ELR (cell line): ENCODE measurements around the gene CLMP.

Experiments
- DNase-seq: peaks from one replicate; pipeline ENCODE4 v3.0.0-alpha.2; 2015; ENCODE audit warnings: low read depth

Gene CLMP

DNA sequence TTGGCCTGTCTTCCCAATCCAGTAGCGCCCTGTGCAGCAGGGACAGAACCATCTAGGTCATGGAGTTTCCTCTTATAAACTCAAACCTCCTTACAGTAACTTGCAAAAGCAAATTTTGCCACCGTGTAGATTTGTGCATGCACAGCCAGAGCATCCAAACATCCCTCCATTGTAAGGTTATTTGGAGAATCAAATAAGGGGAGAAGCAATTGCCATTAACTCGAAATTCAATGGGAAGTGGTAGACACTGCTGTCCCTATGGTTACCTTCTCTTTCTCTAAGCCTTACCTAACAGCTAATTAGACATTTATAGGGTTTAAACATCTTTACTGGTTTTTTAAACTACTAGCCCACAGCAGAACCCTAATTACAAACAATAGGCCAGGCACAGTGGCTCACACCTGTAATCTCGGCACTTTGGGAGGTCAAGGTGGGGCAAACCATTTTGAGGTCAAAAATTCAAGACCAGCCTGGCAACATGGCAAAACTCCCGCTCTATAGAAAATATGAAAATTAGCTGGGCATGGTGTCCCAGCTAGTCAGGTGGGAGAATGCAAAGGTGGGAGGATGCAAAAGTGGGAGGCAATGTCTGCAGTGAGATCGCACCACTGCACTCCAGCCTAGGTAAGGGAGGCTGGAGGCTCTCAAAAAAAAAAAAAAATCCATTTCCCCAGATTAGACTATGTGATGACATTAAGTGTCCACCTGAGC, 139.7 kb downstream of the CLMP start:
- peak; percentile 37 for DNase-seq

DNA sequence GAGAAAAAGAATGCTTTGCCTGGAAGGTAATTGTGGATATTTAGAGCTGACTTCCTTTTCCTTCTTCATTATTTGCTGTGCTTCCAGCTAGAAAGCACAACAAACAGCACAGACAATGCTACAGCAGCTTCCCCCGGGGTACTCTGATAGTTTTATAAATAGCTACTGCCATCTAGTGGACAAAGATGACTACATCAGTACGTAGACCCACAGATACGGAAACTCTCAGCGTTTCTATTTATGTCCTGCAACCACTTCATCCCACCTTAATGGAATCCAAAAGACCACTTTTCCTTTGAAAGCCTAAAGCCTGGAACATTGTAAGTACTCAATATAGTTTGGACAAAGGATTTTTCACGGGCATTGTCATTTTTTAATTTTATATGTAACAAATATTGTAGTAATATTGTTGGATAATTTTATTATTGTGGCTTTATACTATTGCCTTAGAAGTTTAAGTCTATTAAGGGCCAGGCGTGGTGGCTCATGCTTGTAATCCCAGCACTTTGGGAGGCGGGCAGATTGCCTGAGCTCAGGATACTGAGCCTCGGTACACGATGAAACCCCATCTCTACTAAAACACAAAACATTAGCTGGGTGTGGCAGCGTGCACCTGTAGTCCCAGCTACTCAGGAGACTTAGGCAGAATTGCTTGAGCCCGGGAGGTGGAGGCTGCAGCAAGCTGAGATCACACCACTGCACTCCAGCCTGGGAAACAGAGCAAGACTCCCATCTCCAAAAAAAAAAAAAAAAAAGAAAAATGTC, 140.6 kb downstream of the CLMP start:
- DNase-seq = peak; percentile 87

DNA sequence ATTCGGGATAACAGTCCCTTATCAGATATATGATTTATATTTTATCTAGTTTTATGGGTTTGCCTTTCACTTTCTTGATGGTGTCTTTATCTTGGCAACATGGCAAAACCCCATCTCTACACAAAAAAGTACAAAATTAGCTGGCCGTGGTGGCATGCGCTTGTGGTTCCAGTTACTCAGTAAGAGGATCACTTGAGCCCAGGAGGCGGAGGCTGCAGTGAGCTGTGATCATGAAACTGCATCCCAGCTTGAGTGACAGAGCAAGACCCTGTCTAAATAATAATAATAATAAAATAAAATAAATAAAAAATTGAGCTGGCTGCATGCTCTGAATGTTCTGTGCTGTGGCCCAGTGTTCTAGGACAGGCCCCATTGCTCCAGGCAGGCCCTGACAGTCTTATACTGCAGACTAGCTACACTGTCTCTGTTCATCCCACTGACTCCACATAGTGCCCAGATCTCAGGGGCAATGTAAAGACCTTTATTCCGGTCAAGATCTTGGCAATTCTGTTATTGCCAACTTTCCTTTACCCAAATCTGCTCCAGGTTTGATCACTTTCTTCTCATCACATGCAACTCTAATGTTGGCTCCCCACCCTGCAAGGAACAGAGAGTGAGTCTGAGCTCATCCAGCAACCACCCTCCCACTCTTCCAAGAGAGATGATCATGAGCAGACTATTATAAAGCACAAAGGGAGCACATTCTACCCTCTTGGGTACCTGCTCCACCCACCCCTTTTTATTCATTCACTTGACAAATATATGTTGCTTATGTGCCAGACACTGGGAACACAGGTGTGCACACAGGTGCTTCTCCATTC, 141.9 kb downstream of the CLMP start:
- DNase-seq = no peak

DNA sequence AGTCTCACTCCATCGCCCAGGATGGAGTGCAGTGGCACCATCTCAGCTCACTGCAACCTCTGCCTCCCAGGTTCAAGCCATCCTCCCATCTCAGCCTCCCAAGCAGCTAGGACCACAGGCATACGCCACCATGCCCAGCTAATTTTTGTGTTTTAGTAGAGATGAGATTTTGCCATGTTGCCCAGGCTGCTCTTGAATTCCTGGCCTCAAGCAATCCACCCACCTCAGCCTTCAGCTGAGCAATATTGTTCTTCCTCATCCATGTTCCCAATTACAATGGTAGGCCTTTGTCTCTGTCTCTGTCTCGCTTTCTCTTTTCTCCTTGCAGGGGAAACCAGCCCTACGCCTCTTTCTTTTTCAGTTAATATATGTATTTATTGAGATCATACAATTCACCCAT, 143.4 kb downstream of the CLMP start:
- no peak for DNase-seq

DNA sequence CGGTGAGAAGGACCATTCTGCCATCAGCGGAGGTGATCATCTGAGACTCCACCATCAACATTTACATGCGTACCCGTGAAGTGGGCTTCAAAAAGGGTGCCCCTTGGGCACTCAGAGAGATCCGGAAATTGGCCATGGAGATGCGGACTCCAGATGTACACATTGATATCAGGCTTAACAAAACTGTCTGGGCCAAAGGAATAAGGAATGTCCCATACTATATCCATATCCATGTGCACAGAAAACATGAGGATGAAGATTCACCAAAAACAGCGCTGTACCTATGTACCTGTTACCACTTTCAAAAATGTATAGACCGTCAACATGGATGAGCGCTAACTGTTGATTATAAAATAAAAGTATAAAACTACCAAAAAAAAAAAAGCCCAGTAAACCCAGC, 143.9 kb downstream of the CLMP start:
- DNase-seq = no peak

DNA sequence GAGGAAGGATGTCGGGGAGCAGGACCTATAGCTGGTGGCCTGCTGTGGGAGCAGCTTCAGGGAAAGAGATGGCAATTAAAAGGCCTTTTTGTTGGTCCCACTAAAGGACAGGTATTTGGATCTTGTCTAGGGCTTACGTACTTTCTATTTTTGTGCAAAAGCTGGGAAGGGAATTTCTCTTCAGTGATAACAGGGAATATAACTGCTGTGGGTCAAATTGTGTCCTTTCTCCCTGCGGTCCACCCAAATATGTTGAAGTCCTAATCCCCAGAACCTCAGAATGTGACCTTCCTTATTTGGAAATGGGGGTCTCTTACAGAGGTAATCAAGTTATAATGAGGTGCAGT, 147.1 kb downstream of the CLMP start:
- no peak for DNase-seq

DNA sequence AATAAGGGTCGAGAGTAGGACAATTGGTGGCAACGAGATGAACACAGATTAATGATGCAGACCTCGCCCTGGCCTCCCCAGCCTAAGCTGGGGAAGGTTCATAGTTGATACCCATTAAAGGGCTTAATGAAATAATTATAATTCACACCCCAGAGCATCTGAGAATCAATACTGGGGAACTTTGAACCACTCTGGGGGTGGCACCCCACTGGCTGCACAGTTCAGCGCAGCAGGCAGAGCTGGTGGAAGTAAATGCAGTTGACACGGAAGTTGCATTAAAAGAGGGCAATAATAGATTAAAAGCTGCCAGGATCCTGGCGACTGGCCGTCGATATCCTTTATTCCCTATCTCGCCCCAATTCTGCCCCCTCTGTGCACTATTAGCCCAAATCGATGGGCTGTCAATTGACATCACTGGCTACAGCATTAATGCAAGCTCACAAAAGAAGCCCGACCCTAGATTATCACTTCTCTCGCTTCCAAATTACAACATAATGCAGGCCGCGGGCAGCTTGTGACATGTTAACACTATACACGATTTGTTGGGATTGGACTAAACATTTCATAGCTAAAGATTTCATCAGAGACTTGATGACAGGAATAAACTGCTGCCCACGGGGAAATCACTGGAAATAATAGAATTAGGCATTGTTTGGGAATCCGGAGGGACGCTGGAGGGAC, 147.6 kb downstream of the CLMP start:
- DNase-seq = no peak

DNA sequence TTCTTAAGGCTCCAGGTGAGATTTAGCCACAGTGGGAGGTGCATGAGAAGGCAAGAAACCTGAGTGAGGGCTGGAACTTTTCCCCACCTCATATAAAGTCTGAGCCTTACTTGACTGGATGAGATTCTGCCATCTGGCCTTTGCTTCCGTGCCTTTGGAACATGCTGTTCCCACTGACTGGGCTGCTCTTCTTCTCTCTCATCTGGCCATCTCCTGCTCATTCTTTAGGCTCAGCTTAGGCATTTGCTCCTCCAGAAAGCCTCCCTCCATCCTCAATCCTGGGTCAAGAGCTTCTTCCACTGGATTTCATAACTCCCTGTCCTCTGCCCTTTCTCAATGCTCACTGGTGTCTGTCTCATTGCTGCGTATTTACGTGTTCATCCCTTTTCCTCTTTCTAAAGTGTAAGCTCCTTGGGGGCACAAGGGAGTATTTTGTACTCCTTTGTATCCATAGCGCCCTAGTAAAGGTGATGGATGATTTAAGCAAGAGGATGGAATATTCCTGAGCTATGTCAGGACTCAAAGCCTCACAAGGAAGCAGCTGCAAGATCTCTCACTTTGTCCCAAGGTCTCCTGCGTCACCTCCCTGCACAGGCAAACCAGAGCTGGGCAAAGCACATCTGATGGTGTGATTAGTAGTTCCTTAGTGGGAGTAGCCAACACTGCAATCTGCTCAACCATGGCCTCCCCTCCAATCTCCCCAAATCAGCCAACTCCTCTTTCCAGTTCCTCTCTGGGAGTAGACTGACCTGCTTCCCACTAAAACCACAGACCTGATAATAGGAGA, 148.4 kb downstream of the CLMP start:
- DNase-seq = no peak

DNA sequence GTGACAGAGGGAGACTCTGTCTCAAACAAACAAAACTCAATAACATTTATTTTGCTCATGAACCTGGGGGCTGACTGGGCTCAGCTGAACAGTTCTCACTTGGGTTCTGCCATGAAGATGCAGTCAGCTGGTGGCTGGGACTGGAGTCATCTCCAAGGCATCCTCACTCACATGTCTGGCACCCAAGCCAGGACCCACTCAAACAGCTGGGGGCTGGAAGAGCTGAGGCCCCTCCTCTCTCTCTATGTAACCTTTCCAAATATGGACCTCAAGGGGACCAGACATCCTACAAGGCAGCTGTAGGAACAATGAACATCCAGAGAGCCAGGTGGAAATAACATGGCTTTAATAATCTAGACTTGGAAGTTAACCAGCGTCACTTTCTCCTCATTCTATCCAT, 149.9 kb downstream of the CLMP start:
- no peak for DNase-seq

DNA sequence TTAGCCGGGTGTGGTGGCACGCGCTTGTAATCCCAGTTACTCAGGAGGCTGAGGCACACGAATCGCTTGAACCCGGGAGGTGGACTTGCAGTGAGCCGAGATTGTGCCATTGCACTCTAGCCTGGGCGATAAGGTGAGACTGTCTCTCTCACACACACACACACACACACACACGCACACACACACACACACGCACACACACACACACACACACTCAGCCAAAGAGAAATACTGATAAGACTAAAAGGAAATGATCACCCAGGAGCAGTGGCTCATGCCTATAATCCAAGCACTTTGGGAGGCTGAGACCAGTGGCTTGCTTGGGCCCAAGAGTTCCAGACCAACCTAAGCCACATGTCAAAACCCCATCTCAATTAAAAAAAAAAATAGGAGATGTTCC, 153.9 kb downstream of the CLMP start:
- DNase-seq = no peak

DNA sequence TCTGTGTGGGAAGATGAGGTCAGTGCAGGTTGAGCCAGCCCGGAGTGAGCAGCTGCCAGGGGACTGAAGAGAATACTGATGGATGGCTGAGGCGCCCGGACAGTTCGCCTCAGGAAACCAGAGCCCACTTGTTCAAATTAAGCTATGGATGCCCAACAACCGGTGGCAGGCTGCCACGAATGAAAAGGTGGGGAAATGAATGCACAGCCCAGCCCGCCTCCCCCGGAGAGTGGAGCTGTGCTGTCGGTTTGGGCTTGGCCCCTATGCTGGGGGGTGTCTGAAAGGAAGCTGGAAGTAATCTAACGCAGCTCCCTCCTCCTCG, 155.0 kb downstream of the CLMP start:
- no peak for DNase-seq

DNA sequence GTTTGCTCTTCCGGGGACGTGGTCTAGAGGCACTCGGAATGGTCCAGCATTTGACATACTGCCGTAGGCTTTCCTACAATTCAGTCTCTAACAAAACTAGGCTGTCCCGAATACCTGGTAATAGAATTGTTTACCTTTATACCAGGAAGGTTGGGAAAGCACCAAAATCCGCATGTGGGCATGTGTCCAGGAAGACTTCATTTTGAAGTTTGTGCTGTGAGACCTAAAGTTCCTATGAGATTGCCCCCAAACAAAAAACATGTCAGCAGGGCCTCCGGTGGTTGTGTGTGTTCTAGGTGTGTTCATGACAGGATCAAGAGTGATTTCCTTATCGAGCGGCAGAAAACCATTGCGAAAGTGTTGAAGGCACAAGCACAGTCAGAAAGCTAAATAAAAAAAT, 159.2 kb downstream of the CLMP start:
- no peak for DNase-seq

DNA sequence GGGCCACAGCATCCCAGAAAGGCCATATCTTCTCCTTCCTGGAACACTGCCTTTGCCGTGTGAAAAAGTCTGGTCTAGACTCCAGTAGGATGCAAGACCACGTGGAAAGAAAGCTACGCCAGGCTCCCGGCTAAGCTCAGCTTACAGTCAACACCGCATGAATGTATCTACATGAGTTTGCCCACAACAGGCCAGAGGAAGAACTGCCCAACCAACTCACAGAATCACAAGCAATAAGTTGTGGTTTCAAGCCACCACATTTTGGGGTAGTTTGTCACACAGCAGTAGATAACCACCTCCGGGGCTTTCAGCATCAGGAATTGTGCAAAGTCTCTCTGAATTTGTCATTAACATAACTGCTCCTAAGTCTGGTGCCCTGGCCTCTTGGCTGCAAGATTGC, 160.5 kb downstream of the CLMP start:
- no peak for DNase-seq

DNA sequence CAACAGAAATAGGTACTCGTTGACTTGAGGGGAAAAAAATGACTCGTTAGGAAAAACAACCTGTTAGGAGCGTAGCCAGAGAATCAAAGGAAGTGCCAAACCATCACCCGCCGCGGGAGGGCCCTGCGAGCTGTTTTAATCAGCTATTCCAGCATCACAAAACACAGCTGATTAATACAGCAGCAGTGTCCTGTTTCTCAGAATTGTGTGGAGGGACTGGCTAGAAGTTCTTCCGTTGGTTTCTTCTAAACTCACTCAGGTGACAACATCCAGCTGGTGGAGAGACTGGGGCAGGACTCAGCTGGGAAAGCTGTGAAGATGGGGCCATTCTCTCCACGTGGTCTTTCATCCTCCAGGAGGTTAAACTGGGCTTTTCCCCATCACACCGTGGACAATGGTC, 161.2 kb downstream of the CLMP start:
- peak; percentile 57 for DNase-seq

DNA sequence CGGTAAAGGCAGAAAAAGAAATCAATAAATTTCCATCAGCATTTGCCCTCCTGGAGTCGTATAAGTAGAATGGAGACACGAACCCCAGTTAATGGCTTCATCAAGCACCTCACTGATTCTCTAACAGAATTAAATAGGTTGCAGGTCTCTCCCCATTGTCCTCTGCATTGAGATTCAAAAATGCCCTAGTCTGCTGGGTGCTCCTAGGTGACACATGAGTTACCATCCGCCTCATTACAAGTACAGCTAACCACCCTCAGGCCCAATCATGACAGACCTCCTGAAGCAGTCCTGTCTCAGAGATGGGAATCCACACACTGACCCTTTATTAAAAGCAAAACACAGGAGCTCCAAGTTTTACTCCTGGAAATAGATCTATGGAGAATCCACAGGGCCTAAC, 164.5 kb downstream of the CLMP start:
- no peak for DNase-seq

DNA sequence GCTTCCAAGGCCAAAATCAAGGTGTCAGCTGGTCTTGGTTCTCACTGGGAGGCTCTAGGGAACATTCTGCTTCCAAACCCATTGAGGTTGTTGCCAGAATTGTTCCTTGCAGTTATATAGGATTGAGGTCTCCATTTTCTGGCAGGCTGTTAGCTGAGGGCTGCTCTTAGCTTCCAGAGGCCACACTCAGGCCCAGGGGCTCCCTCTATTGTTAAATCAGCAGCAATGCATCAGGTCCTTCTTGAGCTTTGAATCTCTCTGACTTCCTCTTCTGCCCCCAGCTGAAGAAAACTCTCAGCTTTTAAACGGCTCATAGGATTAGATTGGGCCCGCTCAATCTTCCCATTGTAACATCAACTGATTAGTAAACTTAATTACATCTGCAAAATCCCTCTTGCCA, 174.1 kb downstream of the CLMP start:
- DNase-seq = peak; percentile 79
